Sigmoid colon (tissue), 4 donors: ENCODE data around the gene OPRD1.

Experiments used
- EP300 ChIP-seq, 4 donors: sonication (generic); formaldehyde crosslinking; IDR thresholded peaks; one replicate each; pipeline ENCODE4 v1.6.1; 2017; ENCODE audit warnings: antibody characterized with exemption in 4 of 4
- POLR2A ChIP-seq, 2 donors: fragments of 450-650 bp; IDR thresholded peaks; one replicate each; pipeline ENCODE4 v1.6.1; 2016; ENCODE audit warnings: antibody characterized with exemption in 2 of 2, mild to moderate bottlenecking in 2 of 2, moderate library complexity in 2 of 2
- TF ChIP-seq, protein P1 (sequence below), 4 experiments: fragments of 450-650 bp in 3 of 4; fragments of 200-600 bp in 1 of 4; IDR thresholded peaks; one replicate each; pipeline ENCODE4 v1.5.1; 2016 to 2019; ENCODE audit warnings: antibody characterized with exemption in 4 of 4, mild to moderate bottlenecking in 3 of 4, moderate library complexity in 2 of 4

DNA sequence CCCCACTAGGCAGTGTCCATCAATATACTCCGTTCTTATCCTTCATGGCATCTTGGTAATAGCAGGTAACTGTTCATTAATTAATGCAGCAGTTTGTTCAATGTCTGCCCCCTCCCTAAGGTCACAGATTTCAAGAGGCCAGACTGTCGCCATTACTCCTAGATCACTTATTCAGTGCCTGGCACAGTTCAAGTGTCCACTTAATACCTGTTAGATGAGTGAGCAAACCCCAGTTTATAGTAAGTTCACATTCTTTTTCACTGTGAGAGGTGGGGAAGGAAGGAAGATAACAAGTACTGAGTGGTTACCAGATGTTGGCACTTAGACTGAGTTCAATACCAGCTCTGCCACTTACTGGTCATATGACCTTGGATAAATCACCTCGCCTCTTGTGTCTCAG is 36.4 kb downstream of the OPRD1 start:
- TF ChIP-seq, protein P1, sequence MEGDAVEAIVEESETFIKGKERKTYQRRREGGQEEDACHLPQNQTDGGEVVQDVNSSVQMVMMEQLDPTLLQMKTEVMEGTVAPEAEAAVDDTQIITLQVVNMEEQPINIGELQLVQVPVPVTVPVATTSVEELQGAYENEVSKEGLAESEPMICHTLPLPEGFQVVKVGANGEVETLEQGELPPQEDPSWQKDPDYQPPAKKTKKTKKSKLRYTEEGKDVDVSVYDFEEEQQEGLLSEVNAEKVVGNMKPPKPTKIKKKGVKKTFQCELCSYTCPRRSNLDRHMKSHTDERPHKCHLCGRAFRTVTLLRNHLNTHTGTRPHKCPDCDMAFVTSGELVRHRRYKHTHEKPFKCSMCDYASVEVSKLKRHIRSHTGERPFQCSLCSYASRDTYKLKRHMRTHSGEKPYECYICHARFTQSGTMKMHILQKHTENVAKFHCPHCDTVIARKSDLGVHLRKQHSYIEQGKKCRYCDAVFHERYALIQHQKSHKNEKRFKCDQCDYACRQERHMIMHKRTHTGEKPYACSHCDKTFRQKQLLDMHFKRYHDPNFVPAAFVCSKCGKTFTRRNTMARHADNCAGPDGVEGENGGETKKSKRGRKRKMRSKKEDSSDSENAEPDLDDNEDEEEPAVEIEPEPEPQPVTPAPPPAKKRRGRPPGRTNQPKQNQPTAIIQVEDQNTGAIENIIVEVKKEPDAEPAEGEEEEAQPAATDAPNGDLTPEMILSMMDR (IDR thresholded peaks at IDR 0.05): no peak
- no peak for TF ChIP-seq EP300 (IDR thresholded peaks at IDR 0.05)
- no peak for TF ChIP-seq POLR2A (IDR thresholded peaks at IDR 0.05)
